Measurements from ENCODE around the gene EYS.

The EYS gene

GRCh38 chr6:64696053-64696452 lies 1011.0 kb downstream of the EYS start:
- DNase-seq = no peak

- no peak for DNase-seq
Measured at GRCh38 chr6:64694356-64694755, 1012.7 kb downstream of the EYS start.

GRCh38 chr6:64691064-64691463 lies 1016.0 kb downstream of the EYS start:
- no peak for DNase-seq

- no peak for DNase-seq
Measured at GRCh38 chr6:64685401-64685800, 1021.6 kb downstream of the EYS start.

- DNase-seq = no peak
Measured at GRCh38 chr6:64683682-64684081, 1023.3 kb downstream of the EYS start.

- DNase-seq = no peak
Measured at GRCh38 chr6:64681416-64682160, 1025.4 kb downstream of the EYS start.

- no peak for DNase-seq
Measured at GRCh38 chr6:64680446-64680845, 1026.6 kb downstream of the EYS start.

GRCh38 chr6:64679416-64679815 lies 1027.6 kb downstream of the EYS start:
- DNase-seq = no peak

GRCh38 chr6:64672651-64673050 lies 1034.4 kb downstream of the EYS start:
- no peak for DNase-seq

GRCh38 chr6:64672131-64672530 lies 1034.9 kb downstream of the EYS start:
- no peak for DNase-seq

- no peak for DNase-seq
Measured at GRCh38 chr6:64665137-64665536, 1041.9 kb downstream of the EYS start.

- DNase-seq = no peak
Measured at GRCh38 chr6:64664480-64664879, 1042.5 kb downstream of the EYS start.

GRCh38 chr6:64644024-64644423 lies 1063.0 kb downstream of the EYS start:
- no peak for DNase-seq

GRCh38 chr6:64630901-64631300 lies 1076.1 kb downstream of the EYS start:
- DNase-seq = no peak

GRCh38 chr6:64622944-64623343 lies 1084.1 kb downstream of the EYS start:
- DNase-seq = no peak

- DNase-seq = no peak
Measured at GRCh38 chr6:64602993-64603392, 1104.0 kb downstream of the EYS start.

- no peak for DNase-seq
Measured at GRCh38 chr6:64591676-64592036, 1115.4 kb downstream of the EYS start.

GRCh38 chr6:64590965-64591675 lies 1115.9 kb downstream of the EYS start:
- DNase-seq = no peak

GRCh38 chr6:64589961-64590360 lies 1117.1 kb downstream of the EYS start:
- DNase-seq = no peak

GRCh38 chr6:64580346-64580745 lies 1126.7 kb downstream of the EYS start:
- DNase-seq = no peak

- DNase-seq = no peak
Measured at GRCh38 chr6:64553249-64553786, 1153.7 kb downstream of the EYS start.

GRCh38 chr6:64547594-64548268 lies 1159.3 kb downstream of the EYS start:
- DNase-seq = no peak

GRCh38 chr6:64539917-64540316 lies 1167.1 kb downstream of the EYS start:
- DNase-seq = no peak

GRCh38 chr6:64538722-64539121 lies 1168.3 kb downstream of the EYS start:
- DNase-seq = no peak

All from RPMI8226 (cell line).